ENCODE results near the gene SLC27A6. TPM values are rescaled to one million over a fixed set of nuclear protein-coding genes. Genes with fewer than 3 reads are reported as not detected.

Gene SLC27A6
- total RNA-seq, 4 donors from 2014 or later, result not detected

- H3K4me3 ChIP-seq, result no peak overlapping the region
- H3K36me3 ChIP-seq, result no peaks in the 10 kb centered on the region
- H3K27me3 ChIP-seq, result no peaks in the 10 kb centered on the region
- H3K9me3 ChIP-seq, result no peaks in the 10 kb centered on the region
- no peak for TF ChIP-seq POLR2A (IDR thresholded peaks at IDR 0.05)
- no peak for TF ChIP-seq CTCF (IDR thresholded peaks at IDR 0.05)
- no peaks in the 10 kb centered on the region for H3K4me1 ChIP-seq
- DNase-seq, result no peak
- no peak overlapping the region for H3K27ac ChIP-seq
Measured at GRCh38 chr5:129061849-129062248, 96.6 kb downstream of the SLC27A6 start.

GRCh38 chr5:129063483-129064113, 98.3 kb downstream of the SLC27A6 start:
- H3K9me3 ChIP-seq, result no peaks in the 10 kb centered on the region
- no peak overlapping the region for H3K27ac ChIP-seq
- TF ChIP-seq CTCF (IDR thresholded peaks at IDR 0.05), result no peak
- no peak for TF ChIP-seq POLR2A (IDR thresholded peaks at IDR 0.05)
- no peak overlapping the region for H3K4me3 ChIP-seq
- no peaks in the 10 kb centered on the region for H3K27me3 ChIP-seq
- H3K4me1 ChIP-seq, result no peaks in the 10 kb centered on the region
- no peak for DNase-seq
- no peaks in the 10 kb centered on the region for H3K36me3 ChIP-seq

GRCh38 chr5:129065721-129066120, 100.4 kb downstream of the SLC27A6 start:
- no peaks in the 10 kb centered on the region for H3K4me1 ChIP-seq
- no peaks in the 10 kb centered on the region for H3K36me3 ChIP-seq
- TF ChIP-seq CTCF (IDR thresholded peaks at IDR 0.05), result no peak
- no peak for TF ChIP-seq POLR2A (IDR thresholded peaks at IDR 0.05)
- no peaks in the 10 kb centered on the region for H3K9me3 ChIP-seq
- H3K27ac ChIP-seq, result no peak overlapping the region
- no peak for DNase-seq
- H3K27me3 ChIP-seq, result no peaks in the 10 kb centered on the region
- no peak overlapping the region for H3K4me3 ChIP-seq

GRCh38 chr5:129067745-129068144, 102.5 kb downstream of the SLC27A6 start:
- Histone ChIP-seq H3K4me1 (no peaks in the 10 kb centered on the region), H3K36me3 (no peaks in the 10 kb centered on the region), H3K4me3 (no peak overlapping the region), H3K27ac (no peak overlapping the region), H3K27me3 (no peaks in the 10 kb centered on the region), H3K9me3 (no peaks in the 10 kb centered on the region)
- no peak for TF ChIP-seq POLR2A (IDR thresholded peaks at IDR 0.05)
- DNase-seq, result no peak

- TF ChIP-seq CTCF (IDR thresholded peaks at IDR 0.05) (no peak), POLR2A (IDR thresholded peaks at IDR 0.05) (no peak)
- H3K27me3 ChIP-seq, result no peaks in the 10 kb centered on the region
- H3K36me3 ChIP-seq, result no peaks in the 10 kb centered on the region
- no peak overlapping the region for H3K27ac ChIP-seq
- no peak overlapping the region for H3K4me3 ChIP-seq
- DNase-seq, result no peak
- H3K9me3 ChIP-seq, result no peaks in the 10 kb centered on the region
- H3K4me1 ChIP-seq, result no peaks in the 10 kb centered on the region
Measured at GRCh38 chr5:129069292-129069691, 104.0 kb downstream of the SLC27A6 start.

GRCh38 chr5:129073111-129073510, 107.8 kb downstream of the SLC27A6 start:
- no peak overlapping the region for H3K27ac ChIP-seq
- no peaks in the 10 kb centered on the region for H3K36me3 ChIP-seq
- no peak for TF ChIP-seq CTCF (IDR thresholded peaks at IDR 0.05)
- TF ChIP-seq POLR2A (IDR thresholded peaks at IDR 0.05), result no peak
- no peaks in the 10 kb centered on the region for H3K4me1 ChIP-seq
- H3K27me3 ChIP-seq, result no peaks in the 10 kb centered on the region
- DNase-seq, result no peak
- H3K4me3 ChIP-seq, result no peak overlapping the region
- H3K9me3 ChIP-seq, result no peaks in the 10 kb centered on the region

All from Peyer's patch (tissue), 4 donors.